GM15510 (cell line): ENCODE data around the gene AKAP1.

ENCODE experiments used
- POLR2A ChIP-seq: IDR thresholded peaks from 3 replicates; pipeline ENCODE4 v1.6.1; 2011; ENCODE audit warnings: borderline replicate concordance; ENCODE audit not compliant: insufficient read length; ENCODE audit errors: extremely low read depth

Gene AKAP1

GRCh38 chr17:57151798-57152197 is 66.8 kb downstream of the AKAP1 start:
- no peak for TF ChIP-seq POLR2A

- TF ChIP-seq POLR2A: no peak
Measured at GRCh38 chr17:57152967-57153528, 68.0 kb downstream of the AKAP1 start.

- no peak for TF ChIP-seq POLR2A
Measured at GRCh38 chr17:57154921-57155320, 69.9 kb downstream of the AKAP1 start.

GRCh38 chr17:57158325-57158724 is 73.3 kb downstream of the AKAP1 start:
- no peak for TF ChIP-seq POLR2A

GRCh38 chr17:57158795-57159194 is 73.7 kb downstream of the AKAP1 start:
- no peak for TF ChIP-seq POLR2A

GRCh38 chr17:57160624-57161023 is 75.6 kb downstream of the AKAP1 start:
- no peak for TF ChIP-seq POLR2A

GRCh38 chr17:57164814-57165213 is 79.8 kb downstream of the AKAP1 start:
- TF ChIP-seq POLR2A: no peak

GRCh38 chr17:57165754-57166153 is 80.7 kb downstream of the AKAP1 start:
- TF ChIP-seq POLR2A: no peak

GRCh38 chr17:57166803-57167202 is 81.8 kb downstream of the AKAP1 start:
- TF ChIP-seq POLR2A: no peak

- no peak for TF ChIP-seq POLR2A
Measured at GRCh38 chr17:57168695-57169094, 83.6 kb downstream of the AKAP1 start.

GRCh38 chr17:57170866-57171265 is 85.8 kb downstream of the AKAP1 start:
- TF ChIP-seq POLR2A: no peak
